SK-N-SH treated with all-trans-retinoic acid at 6 μM for 48 hours (cell line): ENCODE results near the gene GRID1.

Experiments
- RARB ChIP-seq: fragments of 250-450 bp; sonication (Bioruptor Pico); IDR thresholded peaks from 2 replicates; pipeline ENCODE4 v1.8.0; 2021; ENCODE audit warnings: mild to moderate bottlenecking, moderate library complexity
- TF ChIP-seq, protein P1 (sequence below): fragments of 250-450 bp; sonication (Bioruptor Pico); IDR thresholded peaks from 2 replicates; pipeline ENCODE4 v1.8.0; 2020; ENCODE audit warnings: mild to moderate bottlenecking, moderate library complexity, borderline replicate concordance

GRCh38 chr10:85558533-85558932, 808.1 kb downstream of the GRID1 start:
- no peak for TF ChIP-seq RARB
- TF ChIP-seq, protein P1, sequence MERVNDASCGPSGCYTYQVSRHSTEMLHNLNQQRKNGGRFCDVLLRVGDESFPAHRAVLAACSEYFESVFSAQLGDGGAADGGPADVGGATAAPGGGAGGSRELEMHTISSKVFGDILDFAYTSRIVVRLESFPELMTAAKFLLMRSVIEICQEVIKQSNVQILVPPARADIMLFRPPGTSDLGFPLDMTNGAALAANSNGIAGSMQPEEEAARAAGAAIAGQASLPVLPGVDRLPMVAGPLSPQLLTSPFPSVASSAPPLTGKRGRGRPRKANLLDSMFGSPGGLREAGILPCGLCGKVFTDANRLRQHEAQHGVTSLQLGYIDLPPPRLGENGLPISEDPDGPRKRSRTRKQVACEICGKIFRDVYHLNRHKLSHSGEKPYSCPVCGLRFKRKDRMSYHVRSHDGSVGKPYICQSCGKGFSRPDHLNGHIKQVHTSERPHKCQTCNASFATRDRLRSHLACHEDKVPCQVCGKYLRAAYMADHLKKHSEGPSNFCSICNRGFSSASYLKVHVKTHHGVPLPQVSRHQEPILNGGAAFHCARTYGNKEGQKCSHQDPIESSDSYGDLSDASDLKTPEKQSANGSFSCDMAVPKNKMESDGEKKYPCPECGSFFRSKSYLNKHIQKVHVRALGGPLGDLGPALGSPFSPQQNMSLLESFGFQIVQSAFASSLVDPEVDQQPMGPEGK = no peak
